ENCODE results near the gene HS6ST3.
"Not testable (repeated sequence)": the region's sequence is repeated elsewhere in the genome, so short reads cannot be mapped to it uniquely, and the experiment has no call there.

HS6ST3 gene

GRCh38 chr13:96749825-96750224, 659.9 kb downstream of the HS6ST3 start:
- FAIRE-seq: peak; percentile 64

DNA sequence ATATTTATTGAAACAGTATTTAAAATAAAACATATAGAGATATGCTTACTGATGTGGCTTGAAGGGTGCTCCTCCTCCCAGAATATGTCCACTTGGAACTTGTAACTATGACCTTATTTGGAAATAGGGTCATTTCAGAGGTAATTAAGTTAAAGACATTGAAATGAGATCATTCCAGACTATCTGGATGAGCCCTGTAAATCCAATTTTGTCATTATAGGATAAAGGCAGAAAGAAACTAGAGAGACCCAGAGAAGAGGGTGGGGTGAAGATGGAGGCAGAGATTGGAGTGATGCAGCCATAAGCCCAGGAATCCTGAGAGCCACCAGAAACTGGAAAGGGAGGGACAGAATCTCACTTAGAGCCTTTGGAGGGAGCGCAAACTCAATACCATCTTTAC, 661.2 kb downstream of the HS6ST3 start:
- FAIRE-seq: no peak

DNA sequence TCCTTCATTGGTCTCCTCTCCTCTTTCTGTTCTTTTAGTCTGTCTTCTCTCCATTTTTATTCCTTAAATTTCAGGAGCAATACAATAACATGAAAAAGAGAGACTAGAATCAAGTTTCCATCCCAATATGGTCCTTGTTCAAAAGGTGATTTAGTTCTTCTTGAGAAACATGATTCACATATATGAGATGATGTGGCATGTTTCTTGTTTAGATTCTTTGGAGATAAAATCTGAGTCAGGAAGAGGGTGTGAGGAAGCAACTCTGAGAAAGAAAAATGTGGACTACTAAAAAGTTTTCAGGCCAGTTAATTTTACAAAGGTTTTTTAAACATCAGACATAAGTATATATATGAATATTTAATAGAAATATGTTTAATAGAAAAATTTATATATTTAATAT, 673.0 kb downstream of the HS6ST3 start:
- no peak for FAIRE-seq

DNA sequence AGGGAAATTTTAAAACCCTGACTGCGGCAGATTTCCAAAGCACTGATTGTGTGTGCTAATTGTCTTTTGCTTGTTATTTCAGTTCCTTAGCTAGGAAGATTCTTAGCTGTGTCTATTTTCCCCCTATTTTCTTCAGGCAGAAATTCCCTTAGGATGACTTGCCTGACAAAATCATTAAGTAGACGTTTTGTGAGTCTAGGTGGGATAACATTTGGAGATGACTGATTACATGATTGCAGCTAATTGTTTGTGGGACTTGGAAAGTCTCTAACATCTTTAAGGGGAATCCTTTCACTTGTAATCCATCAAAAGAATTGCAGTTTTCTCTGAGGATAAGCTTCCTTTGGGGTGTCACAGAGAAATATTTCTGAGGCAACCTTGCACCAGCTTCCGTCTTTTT, 676.4 kb downstream of the HS6ST3 start:
- no peak for FAIRE-seq

- no peak for FAIRE-seq
These were observed 678.6 kb downstream of the HS6ST3 start for GRCh38 chr13:96768524-96768923.

GRCh38 chr13:96769874-96770273, 680.0 kb downstream of the HS6ST3 start:
- no peak for FAIRE-seq

DNA sequence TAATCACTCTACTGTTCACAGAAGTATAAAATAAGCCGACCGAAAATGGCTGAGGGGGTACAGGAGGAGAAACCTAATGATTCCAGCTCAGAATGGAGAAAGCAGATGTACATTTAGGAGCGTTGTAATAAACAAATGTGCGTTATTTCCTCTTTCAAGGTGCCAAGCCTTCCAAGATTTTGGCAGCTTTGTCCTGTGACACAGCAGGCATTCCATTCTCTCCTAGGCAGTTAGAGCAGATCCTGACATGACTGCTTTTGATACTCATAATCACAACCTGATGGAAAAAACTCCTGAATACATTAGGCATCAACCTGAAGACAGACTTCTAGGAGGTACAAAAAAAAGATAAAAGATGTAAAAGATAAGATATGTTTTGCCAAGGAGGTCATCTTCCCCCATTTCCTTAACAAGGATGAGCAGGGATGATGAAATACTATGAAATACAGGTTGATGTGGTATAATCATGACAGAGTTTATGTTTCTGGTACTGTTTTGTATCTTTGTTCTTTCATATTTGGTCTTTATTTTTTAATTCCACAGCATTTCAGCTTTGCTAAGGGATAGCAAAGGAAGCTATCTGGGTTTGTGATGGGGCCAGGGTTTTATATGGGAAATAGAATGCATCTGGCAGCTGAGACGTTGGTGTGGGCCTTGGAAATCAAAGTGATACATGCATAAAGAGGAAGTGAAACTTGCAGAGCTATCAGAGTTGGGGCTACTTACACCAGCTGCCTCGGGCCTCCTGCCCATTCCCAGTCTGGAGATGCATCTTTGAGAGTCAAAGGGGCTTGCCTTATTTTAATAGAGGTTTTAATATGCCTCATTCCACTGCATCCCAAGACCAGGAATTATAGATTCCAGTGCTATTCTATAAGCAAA, 681.8 kb downstream of the HS6ST3 start:
- no peak for FAIRE-seq

DNA sequence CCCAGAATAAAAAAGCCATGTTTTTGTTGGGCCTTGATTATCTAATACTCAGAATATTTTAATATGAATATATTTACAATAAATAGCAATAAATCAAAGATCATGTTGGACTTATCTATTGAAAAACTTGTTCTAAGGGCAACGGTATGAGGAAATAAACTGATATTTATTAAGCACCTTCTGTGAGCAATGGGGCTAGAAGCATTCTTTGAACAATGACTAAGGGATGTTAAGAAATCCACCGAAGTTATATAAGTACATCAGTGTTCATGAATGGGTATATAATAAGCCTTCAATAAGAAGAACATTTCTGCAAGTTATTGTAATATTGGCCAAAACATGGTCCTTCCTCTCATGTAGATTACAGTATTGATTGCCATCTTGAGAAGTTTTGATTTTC, 682.5 kb downstream of the HS6ST3 start:
- no peak for FAIRE-seq

GRCh38 chr13:96778302-96778701, 688.4 kb downstream of the HS6ST3 start:
- FAIRE-seq: not testable (repeated sequence)

GRCh38 chr13:96779691-96780090, 689.8 kb downstream of the HS6ST3 start:
- no peak for FAIRE-seq

DNA sequence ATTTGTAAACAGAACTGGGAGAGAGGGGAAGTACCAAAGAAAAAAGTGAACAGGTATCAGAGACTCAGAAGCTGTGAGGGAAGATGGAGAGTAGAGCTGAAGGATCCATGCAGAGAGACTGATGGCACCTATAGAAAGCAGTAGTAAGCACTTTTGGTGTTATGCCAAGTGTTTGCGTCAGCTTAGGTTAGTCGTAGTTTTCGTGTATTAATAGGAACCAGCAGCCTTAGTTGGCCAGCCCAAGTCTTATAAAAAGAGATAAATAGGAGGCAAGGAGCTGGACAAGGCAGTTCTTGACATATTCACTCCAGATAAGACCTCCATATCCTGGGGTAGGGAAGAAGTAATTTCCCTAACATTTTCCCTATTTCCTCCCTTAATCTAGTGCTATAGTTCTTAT, 690.2 kb downstream of the HS6ST3 start:
- FAIRE-seq: no peak

DNA sequence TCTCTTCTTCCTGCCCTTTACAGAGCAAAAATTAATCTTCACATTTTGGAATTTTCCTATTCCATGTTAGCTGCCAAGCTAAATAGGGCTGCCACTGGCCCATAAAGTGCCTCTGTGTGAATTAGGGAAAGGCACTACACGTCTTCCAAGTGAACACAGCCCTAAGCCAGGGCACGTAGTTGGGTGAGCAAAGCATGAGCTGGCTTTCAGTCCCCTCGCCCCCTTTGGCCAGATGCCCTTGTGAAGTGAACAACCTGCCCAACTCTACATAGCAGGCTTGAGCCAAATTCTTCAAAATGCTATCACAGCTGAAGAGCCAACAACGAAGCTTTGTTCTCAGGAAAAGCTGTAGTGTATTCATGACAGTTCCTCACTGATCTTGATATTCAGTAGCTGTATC, 691.2 kb downstream of the HS6ST3 start:
- FAIRE-seq: no peak

- no peak for FAIRE-seq
These were observed 692.3 kb downstream of the HS6ST3 start for GRCh38 chr13:96782186-96782585.

DNA sequence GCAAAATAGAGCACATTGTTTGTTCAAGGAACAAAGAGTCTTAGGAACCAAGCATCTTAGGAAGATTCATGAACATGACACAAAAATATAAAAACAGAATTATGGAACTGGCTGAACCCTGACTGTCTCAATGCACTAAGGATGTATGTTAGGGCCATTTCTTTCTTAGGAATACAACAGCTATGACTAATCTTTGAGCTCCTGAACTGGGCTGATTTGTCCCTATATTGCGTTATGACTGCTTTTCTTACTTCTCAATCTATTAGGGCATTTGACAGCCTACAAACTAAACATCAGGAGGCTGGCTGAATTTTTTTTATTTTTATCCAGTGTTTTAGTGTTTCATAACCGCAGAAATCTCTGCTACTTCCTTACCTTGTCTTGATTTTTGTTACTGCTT, 693.1 kb downstream of the HS6ST3 start:
- no peak for FAIRE-seq

DNA sequence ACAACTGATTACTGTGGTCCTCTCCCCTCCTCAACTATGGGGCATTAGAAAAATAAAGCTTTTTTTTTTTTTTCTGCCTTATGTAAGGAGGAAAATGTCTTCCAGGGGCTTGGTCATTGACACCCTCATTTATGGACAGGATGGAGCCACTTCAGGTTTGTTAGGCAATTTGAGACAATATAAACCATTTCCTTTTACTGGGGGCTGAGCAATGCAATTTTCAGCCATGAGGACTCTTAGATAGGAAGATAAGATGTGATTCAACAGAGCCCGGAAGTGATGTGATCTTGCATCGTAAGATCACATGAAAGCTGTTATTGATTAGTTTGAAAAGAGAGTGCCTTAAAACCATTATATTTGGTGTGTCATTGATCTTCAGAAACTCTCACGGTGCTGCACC, 693.6 kb downstream of the HS6ST3 start:
- FAIRE-seq: no peak

DNA sequence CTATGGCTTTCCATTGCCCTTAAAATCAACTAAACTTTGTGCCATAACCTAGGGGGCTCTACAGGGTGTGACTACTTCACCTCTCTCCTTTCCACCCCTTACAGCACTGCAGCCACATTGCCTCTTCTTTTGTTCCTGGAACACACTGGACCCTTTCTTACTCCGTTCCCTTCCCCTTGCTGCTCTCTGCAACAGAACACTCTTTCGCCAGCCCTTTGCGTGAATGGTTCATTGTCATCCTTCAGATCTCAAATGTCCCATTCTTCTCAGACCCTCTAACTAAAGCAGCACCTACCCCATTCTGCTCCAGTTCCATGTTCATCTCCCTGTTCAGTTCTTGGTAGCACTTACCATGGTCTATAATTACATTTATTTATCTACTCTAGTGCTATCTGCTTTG, 696.1 kb downstream of the HS6ST3 start:
- FAIRE-seq: no peak

GRCh38 chr13:96792188-96792587, 702.3 kb downstream of the HS6ST3 start:
- FAIRE-seq: no peak

DNA sequence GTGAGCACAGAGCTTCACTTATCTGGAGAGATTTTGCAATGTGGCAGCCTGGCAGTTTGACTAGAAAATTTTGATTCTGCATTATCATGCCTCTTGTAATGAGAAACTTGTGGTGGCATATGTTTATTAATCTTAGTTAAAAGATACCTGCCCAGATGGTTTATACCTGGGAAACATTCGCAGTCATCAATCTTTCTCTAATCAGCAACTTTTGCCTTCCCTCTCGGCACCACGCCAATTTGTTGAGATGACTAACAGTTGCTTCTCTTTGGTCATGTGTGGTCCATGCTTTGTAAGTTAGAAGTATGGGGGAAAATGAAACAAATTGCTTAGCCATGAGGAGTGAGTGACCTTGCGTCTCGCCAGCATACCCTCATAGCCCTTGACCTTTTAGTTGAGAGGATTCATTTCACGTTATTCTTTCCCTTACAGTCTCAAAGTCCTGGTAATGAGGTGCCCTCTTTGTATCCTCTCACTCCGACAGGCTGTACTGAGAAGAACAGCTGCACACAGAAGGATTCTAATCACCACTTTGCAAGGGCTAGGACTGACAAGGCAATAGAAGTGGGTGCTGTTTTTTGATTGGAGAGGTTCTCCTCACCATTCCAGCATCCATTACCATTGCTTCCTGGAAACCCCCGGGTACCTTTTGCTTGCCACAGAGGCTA, 703.0 kb downstream of the HS6ST3 start:
- no peak for FAIRE-seq

DNA sequence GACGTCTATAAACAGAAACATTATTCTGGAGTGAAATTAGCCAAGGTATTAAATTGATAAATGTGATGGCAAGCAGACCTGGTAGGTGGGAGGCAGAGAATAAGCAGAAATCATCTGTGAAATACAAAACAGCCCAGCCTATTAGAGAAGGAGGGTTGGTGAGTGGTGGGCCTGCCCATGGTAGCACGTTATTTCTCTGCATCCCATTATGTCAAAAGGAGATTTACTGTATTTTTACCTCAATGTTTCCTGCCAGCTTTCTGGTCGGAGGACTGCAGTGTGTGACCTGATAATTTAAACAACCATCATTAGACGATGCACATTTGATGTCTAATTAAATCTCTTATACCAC, 703.5 kb downstream of the HS6ST3 start:
- no peak for FAIRE-seq

DNA sequence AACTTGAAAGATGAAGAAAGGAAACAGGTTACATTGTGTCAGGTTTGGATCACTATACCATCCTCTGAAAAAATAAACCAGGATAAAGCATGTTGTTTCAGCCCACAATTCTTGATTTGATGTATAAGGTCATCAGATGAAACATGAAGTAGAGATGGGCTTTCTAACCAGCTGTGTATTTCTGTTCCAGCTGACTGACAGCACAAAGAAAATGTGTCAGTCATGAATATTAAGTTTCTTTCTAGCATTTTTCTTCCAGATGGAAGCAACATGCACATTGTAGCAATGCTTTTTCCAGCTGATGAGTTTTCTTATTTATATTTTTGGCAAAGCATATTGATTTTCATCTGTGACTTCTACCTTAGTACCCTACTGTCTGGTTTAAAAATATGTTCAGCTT, 704.8 kb downstream of the HS6ST3 start:
- no peak for FAIRE-seq

GRCh38 chr13:96795670-96796069, 705.8 kb downstream of the HS6ST3 start:
- FAIRE-seq: no peak

DNA sequence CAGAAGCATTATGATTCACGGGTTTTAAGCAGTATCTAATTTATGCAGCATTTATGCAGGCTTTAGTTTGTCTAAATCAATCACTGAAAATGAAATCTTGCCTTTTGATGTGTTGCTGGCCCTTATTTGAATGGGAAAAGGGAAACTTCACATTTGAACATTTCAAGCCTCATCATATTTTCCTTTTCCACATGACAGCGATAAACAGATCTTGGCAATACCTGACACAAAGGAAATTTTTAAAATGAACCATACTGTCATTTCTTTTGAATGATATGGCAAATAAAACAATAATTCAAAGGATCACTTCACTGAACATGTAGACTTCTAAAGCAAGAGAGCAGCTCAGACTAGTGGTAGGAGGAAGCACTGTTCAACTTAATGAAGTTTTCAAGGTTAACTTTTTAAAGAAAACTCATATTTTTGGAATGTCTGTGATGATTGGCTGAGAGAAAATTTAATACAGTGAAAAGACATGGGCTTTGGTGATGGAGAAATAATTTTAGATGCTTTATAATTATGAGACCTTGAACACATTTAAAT, 706.3 kb downstream of the HS6ST3 start:
- FAIRE-seq: no peak

DNA sequence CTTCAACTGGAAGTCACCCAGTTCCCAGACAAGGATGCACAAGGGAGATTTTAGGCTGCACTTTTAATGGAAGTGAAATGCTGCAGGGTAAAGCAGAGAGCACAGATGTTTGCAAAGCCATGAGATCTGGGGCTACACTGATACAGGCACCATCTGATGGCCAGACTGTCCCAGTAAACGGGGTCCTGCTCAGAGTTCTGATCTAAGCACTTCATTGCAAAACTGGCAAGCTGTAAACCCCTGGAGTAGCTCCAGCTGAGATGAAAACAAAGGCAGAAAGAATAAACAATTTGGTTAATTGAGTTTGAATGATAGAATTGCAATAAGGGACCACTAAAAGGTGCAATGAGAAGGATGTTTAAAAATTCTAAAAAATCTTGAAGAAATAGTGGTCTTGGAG, 707.2 kb downstream of the HS6ST3 start:
- FAIRE-seq: no peak

DNA sequence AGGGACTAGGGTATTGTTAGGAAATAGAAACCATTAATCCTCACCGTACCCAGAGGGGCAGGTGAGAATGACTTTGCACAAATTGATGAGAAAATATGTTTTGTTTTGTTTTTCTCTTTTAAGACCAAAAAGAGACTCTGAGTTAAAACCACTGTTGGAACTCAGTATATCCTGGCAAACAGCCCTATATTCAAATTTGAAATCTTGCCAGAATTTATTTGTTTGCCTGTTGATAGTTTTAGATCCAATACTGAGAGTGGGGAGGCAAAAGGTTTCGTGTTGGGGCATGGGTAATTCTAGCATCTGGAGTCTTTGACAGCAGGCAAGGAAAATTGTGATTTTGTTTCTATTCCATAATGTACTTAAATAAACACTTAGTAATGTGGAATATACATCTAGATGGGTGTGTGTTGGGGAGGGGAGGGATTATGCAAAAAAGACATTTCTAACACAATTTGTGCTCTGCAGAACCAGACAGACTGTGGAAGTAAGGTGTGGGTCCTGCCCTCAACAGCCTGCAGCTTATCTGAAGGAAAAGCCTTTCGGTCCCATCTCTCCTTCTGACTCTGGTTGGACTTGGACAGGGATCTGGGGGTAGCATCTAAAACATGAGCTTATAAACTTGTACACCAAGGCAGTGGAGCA, 713.7 kb downstream of the HS6ST3 start:
- FAIRE-seq: no peak
